Measurements from ENCODE around the gene SLC2A1.

DNA sequence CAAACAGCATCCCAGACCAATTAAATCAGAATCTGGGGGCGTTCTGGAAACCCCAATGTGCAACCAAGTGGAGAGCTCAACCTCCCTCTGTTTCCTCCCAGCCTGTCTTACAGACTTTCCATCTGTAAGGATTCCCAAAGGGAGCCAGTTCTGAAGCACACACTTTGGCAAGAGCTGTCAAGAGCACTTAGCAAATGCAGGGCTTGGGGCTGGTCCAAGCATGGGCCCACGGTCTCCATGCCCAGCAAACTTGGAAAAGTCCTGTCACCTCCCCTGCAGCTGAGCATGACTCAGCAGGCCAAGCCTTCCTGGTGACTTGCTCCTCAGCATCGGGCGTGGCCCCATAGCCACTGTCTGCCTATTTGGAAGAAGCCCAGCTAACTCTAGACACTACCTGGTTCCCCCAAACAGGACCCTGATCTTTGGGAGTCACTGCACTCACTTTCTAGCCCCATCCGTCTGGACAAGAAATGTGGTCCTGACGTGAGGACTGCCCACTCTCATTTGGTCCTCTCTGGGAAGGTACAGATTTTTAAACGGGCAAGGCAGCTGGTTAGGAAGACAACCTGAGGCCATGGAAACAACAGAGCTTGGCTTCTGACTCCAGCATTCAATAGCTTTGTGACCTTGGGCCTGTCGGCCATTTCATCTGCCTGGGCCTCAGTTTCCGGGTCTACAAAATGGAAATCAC lies 16.9 kb downstream of the SLC2A1 start:
- TF ChIP-seq POLR2A (IDR thresholded peaks at IDR 0.05; ENCODE audit: low read depth, low read length) (no peak), POLR2AphosphoS5 (IDR thresholded peaks at IDR 0.05; ENCODE audit: low read depth, low read length) (no peak), TAF1 (IDR thresholded peaks at IDR 0.05; ENCODE audit: low read depth, low read length) (no peak), PAX5 (IDR thresholded peaks at IDR 0.05; ENCODE audit: insufficient read depth, low read length, severe bottlenecking) (no peak), SPI1 (IDR thresholded peaks at IDR 0.05; ENCODE audit: low read depth, low read length) (no peak)

All from GM12891 (cell line).